DMS 273 (cell line): ENCODE data around the gene SLC43A3.
"Not testable (repeated sequence)": the region's sequence is repeated elsewhere in the genome, so short reads cannot be mapped to it uniquely, and the experiment has no call there.

Experiments used
- DNase-seq: peaks from one replicate; lab custom pipeline; 2025; ENCODE audit not compliant: unreplicated experiment; lab: John Stamatoyannopoulos, UW

The SLC43A3 gene

DNA sequence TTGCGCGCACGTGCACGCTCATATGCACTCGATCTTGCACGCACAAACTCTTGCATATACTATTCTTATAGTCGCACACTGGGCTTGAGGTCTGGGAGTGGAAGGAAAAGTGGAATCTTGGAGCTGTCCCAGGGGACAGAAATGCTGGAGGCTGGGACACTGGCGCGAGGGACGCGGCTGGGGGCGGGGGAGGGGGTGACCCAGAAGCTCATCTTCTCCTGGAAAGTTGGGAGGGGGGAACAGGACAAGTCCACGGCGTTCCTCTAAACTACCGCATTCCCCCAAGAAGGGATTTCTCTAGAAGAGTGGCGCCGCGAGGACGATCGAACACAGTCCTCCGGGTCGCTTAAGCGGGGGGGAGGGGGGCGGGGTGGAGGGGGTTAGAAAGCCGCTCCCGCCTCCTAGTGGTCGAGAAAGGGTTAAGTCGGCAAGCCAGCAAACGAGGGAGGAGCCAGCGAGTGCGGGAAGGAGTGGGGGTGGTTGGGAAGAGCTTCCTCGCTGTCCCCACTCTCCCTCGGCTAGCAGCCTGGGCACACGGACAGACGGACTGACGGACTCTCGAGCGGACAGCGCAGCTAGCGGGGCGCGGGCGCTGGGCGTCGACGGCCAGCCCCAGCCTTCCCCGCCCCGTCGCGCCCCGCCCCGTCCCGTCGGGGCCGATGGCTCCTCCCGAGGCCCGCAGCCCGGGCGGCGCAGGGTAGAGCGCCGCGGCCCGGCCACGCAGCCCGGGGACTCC lies 33.3 kb upstream of the SLC43A3 start, which contains the start of gene RTN4RL2:
Gene RTN4RL2 (plus strand): TSS at position 507 of the 736 bp plus-strand sequence. CDS start 338 bp downstream, outside the sequence.
- DNase-seq = peak; percentile 76

DNA sequence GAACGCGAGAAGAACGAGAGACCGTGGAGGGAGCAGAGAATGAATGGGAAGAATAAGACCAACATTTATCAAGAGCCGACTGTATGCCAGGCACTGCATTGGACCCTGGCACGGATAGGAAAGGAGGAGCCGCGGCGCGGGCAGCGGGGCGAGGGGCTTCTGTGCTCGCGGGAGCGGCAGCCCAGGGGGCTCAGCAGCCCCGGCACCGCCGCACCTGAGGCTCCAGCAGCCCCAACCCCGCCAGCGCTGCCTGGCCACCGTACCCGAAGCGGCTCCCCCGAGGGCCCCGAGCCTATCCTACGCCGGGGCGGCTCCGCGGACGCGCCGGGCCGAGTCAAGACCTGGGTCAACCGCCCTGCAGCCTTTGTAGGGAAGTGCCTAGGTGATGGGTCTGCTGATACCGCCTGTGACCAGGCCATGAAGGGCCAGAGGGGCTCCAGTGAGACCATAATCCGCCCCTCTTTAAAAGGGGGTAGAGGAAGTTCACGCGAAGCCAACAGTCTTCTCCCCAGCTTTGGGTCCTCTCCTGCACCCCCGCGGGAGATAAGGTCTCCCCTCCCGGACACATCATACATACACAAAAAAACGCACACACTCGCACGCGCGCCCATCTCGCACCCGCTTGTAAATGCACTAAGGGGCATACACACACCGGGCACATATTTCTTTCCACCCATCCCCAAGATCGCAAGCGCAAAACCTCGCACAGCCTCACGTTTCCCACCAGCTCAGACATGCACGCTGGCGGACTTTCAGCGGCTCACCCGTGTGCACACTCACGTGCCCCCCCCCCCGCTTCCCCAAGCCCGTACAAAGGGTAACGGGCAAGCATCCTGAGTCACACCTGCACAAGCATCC lies 32.5 kb upstream of the SLC43A3 start:
- DNase-seq = peak; percentile 52

DNA sequence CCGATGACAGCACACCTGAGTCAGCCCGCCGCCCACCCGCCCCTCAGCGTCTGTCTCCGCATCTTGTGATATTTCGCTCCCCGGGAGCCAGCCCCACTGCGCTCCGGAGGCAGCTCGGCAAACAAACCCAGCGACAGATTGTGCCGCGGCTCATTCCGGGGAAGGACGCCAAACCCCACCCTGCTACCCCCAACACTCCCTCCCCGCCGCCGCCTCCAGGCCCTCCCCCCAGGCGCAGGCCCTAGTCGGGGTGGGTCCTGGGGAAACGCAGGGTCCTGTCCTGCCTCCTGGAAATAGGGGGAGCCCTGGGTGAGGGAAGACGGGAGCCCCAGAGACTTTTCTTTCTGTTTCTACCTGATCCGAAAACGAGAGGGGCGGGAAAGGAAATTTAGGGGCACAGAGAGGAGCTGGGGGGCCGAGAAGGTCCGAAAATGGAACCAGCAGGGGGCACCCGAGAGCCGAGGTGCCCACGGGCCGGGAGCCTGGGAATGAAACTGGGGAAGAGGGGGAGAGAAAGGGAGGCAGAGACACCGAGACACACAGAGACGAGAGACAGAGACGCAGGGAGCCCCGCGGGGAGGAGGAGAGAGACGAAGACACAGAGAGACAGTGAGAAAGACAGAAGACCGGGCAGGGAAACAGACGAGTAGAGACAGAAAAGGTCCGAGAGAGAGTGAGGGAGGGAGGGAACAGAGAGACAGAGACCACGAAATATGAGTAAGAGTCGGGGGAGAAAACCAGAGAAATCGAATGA lies 31.7 kb upstream of the SLC43A3 start:
- DNase-seq = peak; percentile 91

DNA sequence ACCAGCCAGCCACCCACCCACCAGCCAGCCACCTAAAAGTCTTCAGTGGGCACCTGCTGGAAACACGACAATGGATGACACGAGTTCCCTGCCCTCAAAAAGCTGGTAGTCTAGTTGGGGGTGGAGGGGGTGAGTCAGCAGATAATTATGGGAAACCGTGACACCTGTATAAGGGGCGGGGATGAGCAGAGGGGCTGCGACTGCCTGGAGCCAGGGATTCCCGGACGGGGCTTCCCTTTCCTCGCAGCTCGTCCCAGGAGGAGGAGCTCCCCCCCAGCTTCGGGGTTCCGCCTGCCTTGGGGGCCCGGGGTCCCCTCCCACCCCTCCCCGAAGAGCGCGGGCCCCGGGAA lies 31.1 kb upstream of the SLC43A3 start:
- DNase-seq = peak; percentile 61

DNA sequence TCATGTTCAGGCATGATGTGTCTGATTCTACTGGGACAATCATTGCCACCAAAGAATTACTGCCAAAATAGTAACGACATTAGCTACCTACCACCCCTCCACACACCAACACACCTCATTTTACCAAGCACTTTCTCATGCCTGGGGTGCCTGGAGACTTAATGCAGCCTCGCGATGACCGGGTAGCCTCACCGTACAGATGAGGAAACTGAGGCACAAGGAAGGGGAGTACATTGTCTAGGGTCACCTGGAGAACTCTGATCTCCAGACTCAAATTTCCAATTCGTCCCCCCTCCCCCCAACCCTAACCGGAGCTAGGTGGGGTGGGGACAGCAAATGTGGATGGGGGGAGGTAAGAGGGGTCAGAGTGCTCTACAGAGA lies 30.7 kb upstream of the SLC43A3 start:
- no peak for DNase-seq

DNA sequence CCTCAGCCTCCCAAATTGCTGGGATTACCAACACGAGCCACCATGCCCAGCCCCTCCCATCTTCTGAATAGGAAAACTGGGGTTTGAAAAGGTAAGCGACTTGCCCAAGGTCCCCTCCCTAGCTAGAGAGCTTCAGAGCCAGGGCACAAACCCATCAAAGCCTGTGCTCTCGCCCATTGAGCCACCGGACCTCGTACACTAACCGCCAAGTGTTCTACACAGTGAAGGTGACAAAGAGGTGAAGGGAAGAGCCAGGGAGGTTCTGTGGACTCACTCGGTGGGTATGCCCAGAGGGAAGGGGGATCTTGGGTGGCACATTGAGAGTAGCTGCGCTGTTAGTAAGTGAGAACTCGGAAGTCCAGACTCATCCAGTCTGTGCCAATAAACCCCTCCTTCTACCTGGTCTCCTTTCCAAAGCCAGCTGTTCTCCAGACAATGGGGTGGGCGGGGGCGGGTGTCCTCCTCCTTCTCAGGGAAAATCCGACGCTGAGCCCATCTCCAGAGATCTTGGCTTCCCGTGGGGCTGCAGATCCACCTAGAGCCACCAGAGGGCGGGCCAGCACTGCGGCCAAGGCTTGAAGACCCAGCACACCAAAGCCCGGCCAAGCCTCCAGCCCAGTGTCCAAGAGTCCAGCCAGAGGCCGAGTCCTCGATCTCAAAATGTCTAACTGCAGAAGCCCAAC lies 30.2 kb upstream of the SLC43A3 start:
- DNase-seq = peak; percentile 82

DNA sequence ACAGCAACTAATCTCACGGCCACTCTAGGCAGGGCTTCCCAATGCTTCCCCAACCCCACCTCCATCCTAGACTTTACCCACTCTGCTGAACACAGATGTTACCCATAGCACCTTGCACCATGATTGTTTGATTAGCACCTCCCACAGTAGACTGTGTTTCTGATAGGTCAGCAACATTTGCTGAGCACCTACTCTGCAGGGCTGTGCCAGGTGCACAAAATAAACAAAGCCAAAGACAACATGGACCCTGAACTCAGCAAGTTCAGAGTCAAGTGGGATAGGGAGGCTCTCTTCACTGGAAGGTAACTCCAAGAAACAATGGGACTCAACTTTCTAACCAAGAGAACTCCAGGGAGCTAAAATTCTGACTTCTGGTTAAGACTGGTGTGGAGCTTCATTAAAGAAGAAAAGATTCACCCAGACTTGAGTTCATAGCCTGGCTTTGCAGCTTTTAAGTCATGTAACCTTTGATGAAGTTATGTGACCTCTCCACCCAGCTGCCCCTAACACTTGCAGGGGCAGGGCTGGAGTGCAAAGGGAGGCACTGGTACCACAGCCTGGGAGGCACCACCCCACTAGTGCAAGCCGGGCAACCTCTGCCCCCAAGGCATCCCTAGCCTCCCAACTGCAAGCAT lies 26.7 kb upstream of the SLC43A3 start:
- no peak for DNase-seq

DNA sequence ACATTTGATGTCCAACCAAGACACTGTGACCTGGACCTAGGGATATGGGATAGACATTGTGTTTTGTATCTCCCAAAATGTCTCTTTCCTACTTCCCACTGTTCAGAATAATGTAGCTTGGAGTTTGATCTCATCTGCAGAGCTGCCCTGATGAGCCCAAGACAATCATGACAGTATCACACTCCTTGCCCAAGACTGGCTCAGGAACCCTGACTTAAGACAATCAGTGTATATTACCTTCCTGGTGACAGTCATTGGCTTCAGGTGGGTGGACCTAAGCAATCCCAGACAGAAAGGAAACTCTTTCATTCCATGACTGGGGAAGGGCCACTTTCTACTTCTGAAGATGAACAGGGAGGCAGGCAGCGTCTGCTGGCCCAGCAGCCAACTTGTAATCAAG lies 19.1 kb upstream of the SLC43A3 start:
- DNase-seq = no peak

DNA sequence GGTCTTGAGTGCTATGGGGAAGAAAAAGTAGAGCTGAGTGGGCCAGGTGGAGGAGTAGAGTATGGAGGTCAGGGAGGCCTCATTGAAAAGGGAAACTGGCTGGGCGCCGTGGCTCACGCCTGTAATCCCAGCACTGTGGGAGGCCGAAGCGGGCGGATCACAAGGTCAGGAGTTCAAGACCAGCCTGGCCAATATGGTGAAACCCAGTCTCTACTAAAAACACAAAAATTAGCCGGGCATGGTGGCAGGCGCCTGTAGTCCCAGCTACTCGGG lies 18.1 kb upstream of the SLC43A3 start:
- not testable (repeated sequence) for DNase-seq

DNA sequence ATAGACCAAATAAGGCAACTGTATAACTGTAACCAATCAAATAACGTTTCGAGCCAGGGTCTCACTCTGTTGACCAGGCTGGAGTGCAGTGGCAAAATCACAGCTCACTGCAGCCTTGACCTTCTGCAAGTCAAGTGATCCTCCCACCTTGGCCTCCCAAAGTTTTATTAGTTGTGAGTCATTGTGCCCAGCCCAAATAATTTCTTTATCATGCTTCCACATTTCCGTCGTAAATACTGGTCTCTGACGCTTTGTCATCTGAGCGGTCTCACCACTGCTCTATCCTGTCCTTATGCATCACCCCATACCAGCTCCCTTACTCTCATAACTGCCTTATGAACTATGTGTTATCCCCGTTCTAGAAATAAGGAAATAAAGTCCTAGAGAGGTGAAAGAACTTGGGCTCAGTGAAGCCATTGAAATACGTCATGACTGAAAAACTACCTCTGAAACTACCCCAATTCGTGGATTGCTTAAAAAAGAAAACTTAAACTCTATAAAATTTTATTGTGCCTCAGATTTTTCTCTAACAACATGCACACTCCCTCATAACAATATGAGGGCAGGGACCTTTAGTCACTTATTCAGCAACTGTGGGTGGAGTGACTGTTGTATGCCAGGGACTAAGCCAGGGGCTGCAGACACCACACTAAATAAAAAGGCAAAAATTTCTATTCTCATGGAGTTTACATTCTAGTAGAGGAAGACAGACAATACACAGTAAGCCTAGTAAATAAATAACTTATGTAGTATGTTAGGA lies 17.6 kb upstream of the SLC43A3 start:
- DNase-seq = no peak

DNA sequence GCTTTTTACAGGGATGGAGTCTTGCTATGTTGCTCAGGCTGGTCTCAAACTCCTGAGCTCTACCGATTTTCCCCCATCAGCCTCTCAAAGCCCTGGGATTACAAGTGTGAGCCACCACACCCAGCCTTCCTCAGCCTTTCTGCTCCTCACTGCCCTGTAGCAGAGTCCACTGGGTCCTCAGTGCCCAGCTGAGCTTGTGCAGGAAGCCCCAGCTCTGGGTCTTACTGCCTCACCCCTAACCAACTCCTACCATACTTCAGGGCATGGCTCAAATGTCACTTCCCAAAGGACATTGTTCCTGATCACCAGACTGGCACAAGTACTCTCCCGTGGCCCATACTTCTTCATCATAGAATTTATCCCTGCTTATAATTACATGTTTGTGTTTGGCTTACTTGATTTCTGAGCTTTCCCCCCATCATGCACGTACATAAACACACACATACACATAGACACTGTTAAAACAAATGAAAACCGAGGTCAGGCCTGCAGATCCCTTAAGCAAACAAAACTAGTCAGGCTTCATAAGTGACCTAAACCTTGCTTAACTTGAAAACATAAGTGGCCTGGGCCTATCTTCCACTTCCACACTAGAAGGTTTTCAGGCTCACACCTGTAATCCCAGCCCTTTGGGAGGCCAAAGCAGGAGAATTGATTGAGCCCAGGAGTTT lies 14.0 kb upstream of the SLC43A3 start:
- no peak for DNase-seq

DNA sequence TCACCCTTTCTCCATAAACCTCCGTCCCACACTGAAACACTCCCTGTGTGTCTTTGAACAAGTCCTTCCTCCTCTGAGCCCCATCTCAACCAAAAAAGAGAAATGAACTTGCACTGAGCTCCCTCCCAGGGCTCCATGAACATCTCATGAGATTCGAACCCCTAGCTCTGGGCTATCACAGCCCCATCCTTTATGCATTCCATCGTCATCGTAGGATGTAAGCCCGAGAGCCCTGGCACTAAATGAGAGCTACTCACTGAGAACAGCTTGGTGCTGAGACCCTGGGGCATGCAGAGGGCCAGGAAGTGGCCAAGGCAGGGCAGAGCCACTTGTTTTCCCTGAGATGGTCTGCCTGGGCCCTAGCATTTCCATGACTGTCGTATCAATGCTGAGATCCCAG lies 12.9 kb upstream of the SLC43A3 start:
- no peak for DNase-seq

DNA sequence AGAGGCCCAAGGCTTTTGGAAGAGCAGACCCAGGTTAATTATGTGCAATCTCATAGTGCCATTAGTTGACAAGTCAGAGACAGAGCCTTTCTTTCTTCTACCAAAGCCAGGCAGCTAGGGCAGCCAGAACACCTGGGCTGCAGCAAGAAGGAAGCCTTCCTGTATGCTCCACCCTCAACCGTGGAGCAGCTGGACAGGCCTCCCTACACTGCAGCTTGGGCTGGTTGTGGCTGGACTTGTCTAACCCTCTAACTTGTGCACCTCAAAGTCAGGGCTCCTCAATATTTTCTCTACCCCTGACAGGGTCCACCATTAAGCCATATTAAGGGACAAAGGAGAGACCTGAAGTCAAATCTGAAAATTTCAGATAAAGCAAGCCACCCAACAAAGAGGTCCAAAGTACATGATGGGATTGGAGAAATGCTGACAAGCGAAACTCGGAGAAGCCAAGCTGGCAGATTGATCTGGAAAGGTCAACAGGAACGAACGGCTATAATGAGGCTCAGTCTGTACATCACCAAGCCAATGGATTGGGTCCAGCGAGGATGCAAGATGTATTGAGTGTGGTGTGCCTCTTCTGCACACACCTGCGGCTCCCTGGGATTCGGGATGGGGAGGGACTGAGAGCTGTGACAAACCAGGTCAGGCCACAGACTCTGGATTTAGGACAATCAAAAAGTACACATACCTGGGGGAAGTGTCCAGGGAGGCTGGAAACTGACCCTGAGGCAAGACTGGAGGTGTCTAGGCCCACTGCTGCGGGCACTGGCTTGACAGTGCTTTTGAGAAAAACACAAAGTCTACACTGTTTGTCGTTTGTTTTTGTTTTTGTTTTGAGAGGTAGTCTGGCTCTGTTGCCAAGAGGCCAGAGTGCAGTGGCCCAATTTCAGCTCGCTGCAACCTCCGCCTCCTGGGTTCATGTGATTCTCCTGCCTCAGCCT lies 11.7 kb upstream of the SLC43A3 start:
- DNase-seq = no peak

DNA sequence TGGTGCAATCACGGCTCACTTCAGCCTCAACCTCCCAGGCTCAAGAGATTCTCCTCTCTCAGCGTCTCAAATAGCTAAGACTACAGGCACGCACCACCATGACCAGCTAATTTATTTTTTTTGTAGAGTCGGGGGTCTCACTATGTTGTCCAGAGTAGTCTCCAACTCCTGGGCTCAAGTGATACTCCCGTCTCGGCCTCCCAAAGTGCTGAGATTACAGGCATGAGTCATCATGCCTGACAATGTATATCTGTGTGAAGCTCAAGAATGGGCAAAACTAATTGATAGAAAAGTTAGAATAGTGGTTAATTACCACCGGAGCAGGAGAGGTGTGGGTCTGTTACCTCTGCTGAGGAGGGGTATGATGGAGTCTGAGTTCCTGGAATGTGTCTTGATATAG lies 9.1 kb upstream of the SLC43A3 start:
- no peak for DNase-seq

DNA sequence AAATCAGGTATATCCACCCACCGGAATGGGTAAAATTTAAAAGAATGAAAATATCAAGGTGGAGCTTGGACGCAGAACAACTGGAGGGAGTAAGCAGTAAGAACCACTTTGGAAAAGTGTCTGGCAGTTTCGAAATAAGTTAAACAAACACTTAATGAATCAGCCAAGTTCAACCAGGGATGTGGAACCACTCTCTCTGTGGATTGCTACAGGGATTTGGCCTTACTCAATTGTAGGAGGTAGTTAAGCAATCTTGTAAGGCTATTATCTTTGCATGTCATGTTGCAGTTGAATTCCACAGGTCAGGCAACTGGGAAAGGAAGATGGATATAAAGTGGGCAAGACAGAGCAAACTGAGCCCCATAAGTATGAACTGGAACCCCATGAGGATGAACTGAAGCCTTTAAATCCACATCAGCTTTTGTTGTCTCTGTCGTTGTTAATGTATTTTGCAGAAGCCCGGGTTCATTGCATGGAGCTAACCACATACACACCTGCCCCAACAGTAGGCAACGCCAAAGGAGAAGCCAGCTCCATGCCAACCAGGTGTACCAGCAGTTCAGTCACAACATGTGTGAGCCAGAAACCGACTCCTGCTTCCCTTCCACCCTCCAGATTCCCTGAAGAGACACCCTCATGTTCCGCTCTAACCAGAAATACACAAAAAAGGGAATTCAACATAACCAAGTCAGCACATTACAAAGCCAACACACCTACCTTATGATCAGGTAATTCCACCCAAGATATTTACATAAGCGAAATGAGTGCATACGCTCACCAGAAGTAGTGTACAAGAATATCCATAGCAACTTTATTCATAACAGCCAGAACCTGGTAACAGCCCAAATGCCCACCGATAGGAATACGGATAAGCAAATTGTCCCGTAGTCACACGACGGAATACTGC lies 8.0 kb upstream of the SLC43A3 start:
- DNase-seq = no peak

DNA sequence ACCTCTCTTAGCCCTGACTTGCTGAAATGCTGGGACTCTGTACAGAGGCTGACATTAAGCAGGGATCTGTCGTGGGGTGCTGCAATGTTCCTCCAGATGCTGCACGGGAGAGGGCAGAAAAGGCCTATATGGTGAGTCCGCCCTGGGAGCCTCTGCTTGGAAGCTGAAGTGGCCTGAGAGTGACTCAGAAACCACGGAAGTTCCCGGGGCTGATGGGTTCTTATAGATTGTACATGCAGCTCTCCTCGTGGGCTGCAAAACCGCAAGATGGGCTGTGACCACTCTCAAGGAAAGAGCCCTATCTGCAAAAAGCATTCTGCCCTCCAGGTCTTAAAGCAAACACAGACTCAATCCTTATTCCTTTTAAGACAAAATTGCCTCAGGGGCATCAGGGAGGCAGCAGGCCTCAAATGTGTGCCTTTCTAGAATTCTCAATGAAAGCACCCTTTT lies 5.8 kb upstream of the SLC43A3 start:
- no peak for DNase-seq

DNA sequence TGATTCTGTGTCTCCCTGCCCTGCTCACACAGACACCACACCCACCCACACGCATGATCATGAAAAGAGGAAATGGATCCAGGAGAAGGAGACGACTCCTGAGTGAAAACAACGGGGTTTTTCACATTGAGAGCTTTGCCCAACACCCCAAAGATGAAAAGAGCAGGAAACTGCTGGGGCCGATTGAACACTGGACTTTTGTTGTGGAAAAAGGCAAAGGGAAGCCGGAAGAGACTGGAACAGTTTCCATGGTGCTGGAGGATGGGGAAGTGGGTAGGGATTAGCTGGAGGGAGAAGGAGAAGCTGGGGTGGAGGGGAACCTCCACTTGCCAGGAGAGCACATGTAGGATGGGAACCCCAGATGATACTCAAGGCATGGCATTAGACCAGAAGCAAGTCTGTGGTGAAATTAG lies 5.2 kb upstream of the SLC43A3 start:
- no peak for DNase-seq
